Kidney (tissue), 22 donors: ENCODE measurements around the gene LRRFIP1. TPM values are rescaled to one million over a fixed set of nuclear protein-coding genes. Genes with fewer than 3 reads are reported as not detected.

Source experiments
- DNase-seq, 5 donors: peaks; one replicate each; pipeline ENCODE4 v3.0.0-alpha.2; 2013 to 2020
- FAIRE-seq: peaks from 2 replicates; lab custom pipeline; 2012; peaks lifted over from hg19 to GRCh38; lab: Jason Lieb, UNC
- H3K27ac ChIP-seq, 2 donors: one replicate each; pipeline ENCODE4 v1.7.0; 2013; ENCODE audit warnings: low read depth in 2 of 2, low read length in 2 of 2, inconsistent platforms in 1 of 2
- H3K27me3 ChIP-seq: one replicate; pipeline ENCODE4 v1.7.1; 2013; ENCODE audit warnings: low read length, inconsistent platforms; ENCODE audit not compliant: control insufficient read depth, insufficient read depth
- H3K36me3 ChIP-seq, 3 donors: one replicate each; pipeline versions ENCODE4 v1.7.0 to v1.7.1; 2013; ENCODE audit warnings: low read length in 3 of 3, control low read depth in 1 of 3, inconsistent platforms in 1 of 3; ENCODE audit not compliant: insufficient read depth in 3 of 3, control insufficient read depth in 2 of 3
- H3K4me1 ChIP-seq, 3 donors: one replicate each; pipeline versions ENCODE4 v1.7.0 to v1.7.1; 2013; ENCODE audit warnings: low read length in 3 of 3, inconsistent platforms in 1 of 3, low read depth in 1 of 3; ENCODE audit not compliant: control insufficient read depth in 2 of 3, insufficient read depth in 2 of 3
- H3K4me3 ChIP-seq, 3 donors: one replicate each; pipeline versions ENCODE4 v1.7.0 to v1.8.1; 2013; ENCODE audit warnings: low read length in 3 of 3, control low read depth in 1 of 3, inconsistent platforms in 1 of 3
- H3K9ac ChIP-seq, 3 donors: one replicate each; pipeline versions ENCODE4 v1.7.0 to v1.7.1; 2013; ENCODE audit warnings: low read length in 3 of 3, control low read depth in 1 of 3, inconsistent platforms in 1 of 3
- H3K9me3 ChIP-seq, 3 donors: one replicate each; pipeline versions ENCODE4 v1.7.0 to v1.7.1; 2013; ENCODE audit warnings: low read length in 3 of 3, control low read depth in 1 of 3, inconsistent platforms in 1 of 3; ENCODE audit not compliant: control insufficient read depth in 2 of 3, insufficient read depth in 1 of 3
- CTCF ChIP-seq: IDR thresholded peaks from 3 replicates; pipeline ENCODE4 v1.5.1; 2012; ENCODE audit warnings: mild to moderate bottlenecking, moderate library complexity, borderline replicate concordance; ENCODE audit not compliant: insufficient read depth; ENCODE audit errors: extremely low read depth
- intact Hi-C: fragments of 100-400 bp; cut with DNase I; formaldehyde crosslinking; loops from one replicate; pipeline ENCODE4 v1.11.1; 2022
- long read RNA-seq, 10 donors: library from polyadenylated mRNA in 1 of 10; unstranded in 1 of 10; transcript quantifications; one replicate each; pipeline ENCODE4 v2.0.0 and lab custom pipeline, GENCODE V29; 2021 to 2026
- polyA plus RNA-seq: library from polyadenylated mRNA; stranded (reverse); fragments of 350-450 nt; fragmentation: Illumina TruSeq; extraction: RNeasy Lipid Tissue Mini Kit (QIAGEN cat#74804); gene quantifications from one replicate; pipeline ENCODE4 v1.2.3, GENCODE V29; 2014; ENCODE audit warnings: low read depth, low replicate concordance; ENCODE audit not compliant: insufficient read depth
- total RNA-seq: library from RNA; stranded (reverse); fragmentation: NEBNext Ultra II Directional; extraction: Animal tissue kit (Norgen Biotek cat#: 25700); gene quantifications from one replicate; pipeline ENCODE4 v1.2.1, GENCODE V29; 2021
- donor health status: control.
- donor health status: control.
- donor health status: control.
- donor health status: control.
- donor health status: control.
- donor health status: DM: yes; HTN: yes; CAD: no.
- donor health status: Normal renal cell carcinoma (clear cell type).

Gene LRRFIP1, protein sequence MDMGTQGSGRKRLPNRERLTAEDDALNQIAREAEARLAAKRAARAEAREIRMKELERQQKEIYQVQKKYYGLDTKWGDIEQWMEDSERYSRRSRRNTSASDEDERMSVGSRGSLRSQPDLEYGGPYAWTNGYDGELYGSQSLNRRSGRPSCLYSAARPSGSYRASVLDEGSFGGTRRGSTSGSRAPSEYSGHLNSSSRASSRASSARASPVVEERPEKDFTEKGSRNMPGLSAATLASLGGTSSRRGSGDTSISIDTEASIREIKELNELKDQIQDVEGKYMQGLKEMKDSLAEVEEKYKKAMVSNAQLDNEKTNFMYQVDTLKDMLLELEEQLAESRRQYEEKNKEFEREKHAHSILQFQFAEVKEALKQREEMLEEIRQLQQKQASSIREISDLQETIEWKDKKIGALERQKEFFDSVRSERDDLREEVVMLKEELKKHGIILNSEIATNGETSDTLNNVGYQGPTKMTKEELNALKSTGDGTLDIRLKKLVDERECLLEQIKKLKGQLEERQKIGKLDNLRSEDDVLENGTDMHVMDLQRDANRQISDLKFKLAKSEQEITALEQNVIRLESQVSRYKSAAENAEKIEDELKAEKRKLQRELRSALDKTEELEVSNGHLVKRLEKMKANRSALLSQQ
- total RNA-seq: 204 TPM
- polyA plus RNA-seq: 39.1 TPM
- long read RNA-seq, donor 1, partial matches to known transcripts: 14 of 24 reads
- long read RNA-seq, donor 1, other reads (novel, unspliced or antisense): 7 of 24 reads
- long read RNA-seq, donor 2, transcript LRRFIP1-202 (8 exons, 3,709 nt): major isoform, 5 of 6 reads
- long read RNA-seq, donor 2, partial matches to known transcripts: 0 of 6 reads
- long read RNA-seq, donor 2, other reads (novel, unspliced or antisense): 0 of 6 reads
- long read RNA-seq, donor 3, full-length matches to known transcripts: 13 of 27 reads
- long read RNA-seq, donor 3, partial matches to known transcripts: 6 of 27 reads
- long read RNA-seq, donor 3, other reads (novel, unspliced or antisense): 8 of 27 reads
- long read RNA-seq, donor 4, partial matches to known transcripts: 0 of 10 reads
- long read RNA-seq, donor 4, other reads (novel, unspliced or antisense): 6 of 10 reads
- long read RNA-seq, donor 5, partial matches to known transcripts: 0 of 1 reads
- long read RNA-seq, donor 5, other reads (novel, unspliced or antisense): 0 of 1 reads
- long read RNA-seq, donor 6, partial matches to known transcripts: 0 of 2 reads
- long read RNA-seq, donor 6, other reads (novel, unspliced or antisense): 0 of 2 reads
- long read RNA-seq, donor 7, full-length matches to known transcripts: 99 of 273 reads
- long read RNA-seq, donor 7, partial matches to known transcripts: 55 of 273 reads
- long read RNA-seq, donor 7, other reads (novel, unspliced or antisense): 119 of 273 reads
- long read RNA-seq, donor 8, partial matches to known transcripts: 28 of 31 reads
- long read RNA-seq, donor 8, other reads (novel, unspliced or antisense): 0 of 31 reads
- long read RNA-seq, donor 9, partial matches to known transcripts: 7 of 10 reads
- long read RNA-seq, donor 9, other reads (novel, unspliced or antisense): 0 of 10 reads
- long read RNA-seq, donor 10, transcript LRRFIP1-202 (8 exons, 3,709 nt): major isoform, 6 of 119 reads
- long read RNA-seq, donor 10, partial matches to known transcripts: 112 of 119 reads
- long read RNA-seq, donor 10, other reads (novel, unspliced or antisense): 0 of 119 reads

DNA sequence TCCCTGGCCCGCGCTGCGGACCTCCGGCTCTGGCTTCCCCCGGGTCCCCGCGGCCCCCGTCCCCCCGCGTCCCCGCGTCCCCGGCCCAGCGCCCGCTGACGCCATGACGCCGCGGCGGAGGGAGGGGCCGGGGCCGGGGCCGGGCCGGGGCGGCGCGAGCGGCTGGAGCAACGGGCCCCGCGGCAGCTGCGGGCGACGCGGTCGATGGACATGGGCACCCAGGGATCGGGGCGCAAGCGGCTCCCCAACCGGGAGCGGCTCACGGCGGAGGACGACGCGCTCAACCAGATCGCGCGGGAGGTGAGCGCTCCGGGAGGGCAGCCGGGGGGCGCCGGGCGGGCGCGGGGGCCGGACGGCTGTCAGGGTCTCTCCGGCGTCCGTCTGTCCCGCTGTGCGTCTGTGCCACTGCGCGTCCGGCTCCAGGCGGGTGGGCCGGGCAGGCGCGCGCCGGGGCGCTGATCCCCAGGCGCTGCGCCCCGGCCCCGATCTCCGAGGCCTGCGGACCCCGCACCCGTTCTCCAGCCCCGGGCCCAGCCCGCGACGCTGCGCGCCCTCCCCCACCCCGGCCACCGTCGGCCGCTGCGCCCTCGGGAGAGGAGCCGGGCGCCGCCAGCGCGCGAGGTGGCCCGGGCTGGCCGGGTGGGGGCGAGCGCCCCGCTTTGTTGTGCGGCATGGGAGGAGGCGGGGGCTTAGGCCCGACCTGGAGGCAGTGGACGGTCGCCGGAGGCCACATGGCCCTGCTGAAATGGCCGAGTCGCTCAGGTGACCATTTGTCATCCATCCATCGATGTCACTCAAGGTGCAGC lies at the start of gene LRRFIP1:
TSS of gene LRRFIP1 (plus strand) at position 147 of the 806 bp plus-strand sequence. CDS start at position 205, 58 bp downstream.
- H3K36me3 ChIP-seq: no peaks in the 10 kb centered on the region
- no peak for TF ChIP-seq CTCF
- H3K27me3 ChIP-seq: no peaks in the 10 kb centered on the region
- intact Hi-C loops: no loop called here
- H3K4me1 ChIP-seq: peaks cover 2 to 22% (median 19%) of the 10 kb centered on the region in 3 donors
- peak within 1 kb of the TSS; percentile 67 to 79 for H3K27ac ChIP-seq
- H3K9ac ChIP-seq: peak within 1 kb of the TSS; percentile 69 to 83 (median 76)
- no peak for FAIRE-seq
- DNase-seq: peak; percentile 46 to 83 (median 73)
- H3K4me3 ChIP-seq: peak within 1 kb of the TSS; percentile 75 to 87 (median 81)
- no peaks in the 10 kb centered on the region for H3K9me3 ChIP-seq

- Histone ChIP-seq H3K4me3 (no peak overlapping the region), H3K9ac (no peak overlapping the region), H3K27ac (no peak overlapping the region), H3K27me3 (no peaks in the 10 kb centered on the region), H3K4me1 (peaks cover 0 to 12% (median 7%) of the 10 kb centered on the region in 3 donors), H3K9me3 (no peaks in the 10 kb centered on the region), H3K36me3 (peaks cover 0 to 19% (median 10%) of the 10 kb centered on the region in 3 donors)
- DNase-seq (no peak), FAIRE-seq (no peak)
- intact Hi-C loops: no loop called here
- TF ChIP-seq CTCF: no peak
Measured at GRCh38 chr2:237577956-237578870, 49.2 kb upstream of the LRRFIP1 start.
